ENCODE results near the gene TNFAIP2.
A peak's percentile ranks its signal among the peaks of the same experiment; 100 is the strongest.

TNFAIP2 gene

GRCh38 chr14:103127356-103127755 is 4.1 kb downstream of the TNFAIP2 start:
- Histone ChIP-seq H3K4me3 (peak overlapping the region; percentile 65), H3K27ac (no peak overlapping the region)
- no peak for TF ChIP-seq CTCF (IDR thresholded peaks at IDR 0.05)
- no peak for DNase-seq (ENCODE audit: low spot score)

GRCh38 chr14:103127861-103128598 is 4.8 kb downstream of the TNFAIP2 start:
- no peak for TF ChIP-seq CTCF (IDR thresholded peaks at IDR 0.05)
- Histone ChIP-seq H3K27ac (peak overlapping the region in 1 of 2 donors; percentile 6), H3K4me3 (no peak overlapping the region)
- DNase-seq (ENCODE audit: low spot score), result no peak

- peak overlapping the region in 1 of 2 donors; percentile 7 for H3K27ac ChIP-seq
These were observed 5.5 kb downstream of the TNFAIP2 start for GRCh38 chr14:103128631-103129300.

GRCh38 chr14:103129301-103130016 is 6.2 kb downstream of the TNFAIP2 start:
- peak overlapping the region in 1 of 2 donors; percentile 7 for H3K27ac ChIP-seq
- no peak overlapping the region for H3K4me3 ChIP-seq
- DNase-seq (ENCODE audit: low spot score), result no peak
- TF ChIP-seq CTCF (IDR thresholded peaks at IDR 0.05), result no peak

More at GRCh38 chr14:103128631-103129300, 5.5 kb downstream of the TNFAIP2 start:
- no peak overlapping the region for H3K4me3 ChIP-seq
- TF ChIP-seq CTCF (IDR thresholded peaks at IDR 0.05), result no peak
- DNase-seq (ENCODE audit: low spot score), result no peak

- Histone ChIP-seq H3K27ac (peak overlapping the region in 1 of 2 donors; percentile 19), H3K4me3 (no peak overlapping the region)
- no peak for DNase-seq (ENCODE audit: low spot score)
- no peak for TF ChIP-seq CTCF (IDR thresholded peaks at IDR 0.05)
These were observed 6.9 kb downstream of the TNFAIP2 start for GRCh38 chr14:103130017-103130764.

GRCh38 chr14:103130965-103131364 is 7.7 kb downstream of the TNFAIP2 start:
- Histone ChIP-seq H3K27ac (peak overlapping the region in 1 of 2 donors; percentile 19), H3K4me3 (no peak overlapping the region)
- DNase-seq (ENCODE audit: low spot score), result no peak
- TF ChIP-seq CTCF (IDR thresholded peaks at IDR 0.05), result no peak
